ENCODE results near the gene PPIP5K2. TPM values are rescaled to one million over a fixed set of nuclear protein-coding genes. Genes with fewer than 3 reads are reported as not detected.
A peak's percentile ranks its signal among the peaks of the same experiment; 100 is the strongest.
"Not testable (repeated sequence)": the region's sequence is repeated elsewhere in the genome, so short reads cannot be mapped to it uniquely, and the experiment has no call there.

PPIP5K2 gene
- total RNA-seq, 1 experiment from 2014 or later = 52.2 TPM

DNA sequence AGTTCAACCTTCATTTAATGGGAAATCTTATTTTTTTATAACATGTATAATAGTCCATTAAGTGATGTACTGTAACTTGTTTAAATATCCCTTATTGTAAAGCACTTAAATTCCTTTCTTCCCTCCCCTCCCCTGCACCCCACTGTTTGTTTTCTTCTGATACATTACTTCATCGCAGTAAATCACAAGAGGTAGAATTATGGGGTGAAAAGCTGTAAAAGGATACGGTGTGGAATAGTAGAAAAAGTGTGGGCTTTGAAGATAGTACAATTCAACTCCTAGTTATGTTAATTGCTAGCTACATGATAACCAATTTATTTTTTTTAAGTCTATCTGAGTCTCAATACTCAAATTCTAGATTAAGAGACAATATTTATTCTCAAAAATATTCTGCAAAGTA is 96.6 kb downstream of the PPIP5K2 start:
- DNase-seq (no peak), ATAC-seq (no peak)
- Histone ChIP-seq H2AFZ (ENCODE audit: low read length) (no peak overlapping the region), H3F3A (ENCODE audit: low read length, unreplicated experiment) (no peaks in the 10 kb centered on the region), H3K9ac (ENCODE audit: low read length) (no peak overlapping the region), H4K20me1 (ENCODE audit: low read length) (no peaks in the 10 kb centered on the region), H3K9me3 (ENCODE audit: low read length) (no peaks in the 10 kb centered on the region), H3K9me2 (replicated peaks; ENCODE audit: low read length) (no peaks in the 10 kb centered on the region), H3K4me1 (ENCODE audit: insufficient read depth, low read length) (0 out of 2 replicates have a peak, but pooled peaks cover 3% of the 10 kb centered on the region), H3K36me3 (ENCODE audit: low read depth, low read length) (no peaks in the 10 kb centered on the region), H3K79me2 (ENCODE audit: low read length) (no peaks in the 10 kb centered on the region), H3K4me3 (ENCODE audit: low read length) (no peak overlapping the region), H3K27me3 (ENCODE audit: low read length) (no peaks in the 10 kb centered on the region), H3K4me2 (ENCODE audit: low read length) (no peak overlapping the region), H3K27ac (ENCODE audit: low read length) (no peak overlapping the region)
- no TSS peak for BruUV-seq (replicated peaks)
- intact Hi-C loops (cut with micrococcal nuclease) = no loop called here
- TF ChIP-seq, protein P1, sequence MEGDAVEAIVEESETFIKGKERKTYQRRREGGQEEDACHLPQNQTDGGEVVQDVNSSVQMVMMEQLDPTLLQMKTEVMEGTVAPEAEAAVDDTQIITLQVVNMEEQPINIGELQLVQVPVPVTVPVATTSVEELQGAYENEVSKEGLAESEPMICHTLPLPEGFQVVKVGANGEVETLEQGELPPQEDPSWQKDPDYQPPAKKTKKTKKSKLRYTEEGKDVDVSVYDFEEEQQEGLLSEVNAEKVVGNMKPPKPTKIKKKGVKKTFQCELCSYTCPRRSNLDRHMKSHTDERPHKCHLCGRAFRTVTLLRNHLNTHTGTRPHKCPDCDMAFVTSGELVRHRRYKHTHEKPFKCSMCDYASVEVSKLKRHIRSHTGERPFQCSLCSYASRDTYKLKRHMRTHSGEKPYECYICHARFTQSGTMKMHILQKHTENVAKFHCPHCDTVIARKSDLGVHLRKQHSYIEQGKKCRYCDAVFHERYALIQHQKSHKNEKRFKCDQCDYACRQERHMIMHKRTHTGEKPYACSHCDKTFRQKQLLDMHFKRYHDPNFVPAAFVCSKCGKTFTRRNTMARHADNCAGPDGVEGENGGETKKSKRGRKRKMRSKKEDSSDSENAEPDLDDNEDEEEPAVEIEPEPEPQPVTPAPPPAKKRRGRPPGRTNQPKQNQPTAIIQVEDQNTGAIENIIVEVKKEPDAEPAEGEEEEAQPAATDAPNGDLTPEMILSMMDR (conservative IDR thresholded peaks at IDR 0.05; ENCODE audit: low read depth, low read length) = no peak
- TF ChIP-seq EZH2 (IDR thresholded peaks at IDR 0.05; ENCODE audit: low read length, unreplicated experiment) = no peak
- no peak for TF ChIP-seq EZH2phosphoT487 (IDR thresholded peaks at IDR 0.05; ENCODE audit: borderline replicate concordance, low read length)
- ChIA-PET POLR2A (ENCODE audit: unreplicated experiment) (interaction anchor here (0.6 kb wide), 1 partner anchor 256 kb away, joined by 3 read pairs; no protein-coding TSS in a partner anchor), CTCF (interaction anchor here (0.7 kb wide), 1 partner anchor 8 kb away, joined by 3 read pairs; no protein-coding TSS in a partner anchor)

DNA sequence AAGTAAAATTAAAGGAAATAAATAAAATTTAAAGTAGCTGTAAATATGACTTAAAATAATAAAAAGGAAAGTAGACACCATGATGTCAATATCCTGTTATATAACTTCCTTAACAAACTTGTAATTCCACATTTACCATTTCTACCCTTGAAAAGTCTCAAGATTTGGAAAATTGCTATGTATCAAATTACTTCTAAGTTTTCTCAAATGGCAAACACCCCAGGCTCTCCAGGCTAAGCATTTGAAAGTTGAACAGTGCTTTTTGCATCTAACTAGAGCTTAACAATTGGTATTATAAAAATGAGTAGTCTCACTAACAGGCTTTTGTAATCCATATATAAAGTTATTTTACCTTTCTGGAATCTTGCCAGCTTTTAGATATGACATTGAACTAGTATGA is 97.0 kb downstream of the PPIP5K2 start:
- intact Hi-C loops (cut with micrococcal nuclease) = no loop called here
- Histone ChIP-seq H3K9ac (ENCODE audit: low read length) (no peak overlapping the region), H3K4me2 (ENCODE audit: low read length) (no peak overlapping the region), H4K20me1 (ENCODE audit: low read length) (no peaks in the 10 kb centered on the region), H3K4me1 (ENCODE audit: insufficient read depth, low read length) (0 out of 2 replicates have a peak, but pooled peaks cover 3% of the 10 kb centered on the region), H3K27ac (ENCODE audit: low read length) (no peak overlapping the region), H3K79me2 (ENCODE audit: low read length) (no peaks in the 10 kb centered on the region), H3F3A (ENCODE audit: low read length, unreplicated experiment) (no peaks in the 10 kb centered on the region), H3K27me3 (ENCODE audit: low read length) (no peaks in the 10 kb centered on the region), H3K36me3 (ENCODE audit: low read depth, low read length) (no peaks in the 10 kb centered on the region), H3K9me2 (replicated peaks; ENCODE audit: low read length) (no peaks in the 10 kb centered on the region), H2AFZ (ENCODE audit: low read length) (no peak overlapping the region), H3K4me3 (ENCODE audit: low read length) (no peak overlapping the region), H3K9me3 (ENCODE audit: low read length) (no peaks in the 10 kb centered on the region)
- TF ChIP-seq, protein P1 (conservative IDR thresholded peaks at IDR 0.05; ENCODE audit: low read depth, low read length) = no peak
- no peak for TF ChIP-seq EZH2 (IDR thresholded peaks at IDR 0.05; ENCODE audit: low read length, unreplicated experiment)
- ATAC-seq (no peak), DNase-seq (no peak)
- no TSS peak for BruUV-seq (replicated peaks)
- CTCF ChIA-PET = no interaction called here
- POLR2A ChIA-PET (ENCODE audit: unreplicated experiment) = interaction anchor here (0.6 kb wide), 1 partner anchor 256 kb away, joined by 3 read pairs; no protein-coding TSS in a partner anchor

DNA sequence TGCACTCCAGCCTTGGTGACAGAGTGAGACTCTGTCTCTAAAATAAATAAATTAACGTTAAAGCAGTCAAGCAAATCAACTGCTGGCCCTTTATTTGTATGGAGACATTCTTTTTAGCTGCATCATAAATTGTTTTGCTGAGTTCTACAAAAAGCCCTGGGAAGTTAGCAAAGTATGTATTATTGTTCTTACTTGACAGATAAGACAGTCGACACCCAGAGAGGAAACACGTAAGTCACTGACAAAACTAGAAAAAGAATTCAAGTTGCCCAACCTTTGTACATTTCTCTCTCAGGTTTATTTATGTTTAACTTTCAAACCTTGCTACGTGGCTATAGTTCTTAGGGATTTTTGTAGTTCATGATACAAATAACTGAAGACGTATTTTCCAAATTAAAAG is 98.1 kb downstream of the PPIP5K2 start:
- BruUV-seq (replicated peaks) = no TSS peak
- Histone ChIP-seq H4K20me1 (ENCODE audit: low read length) (no peaks in the 10 kb centered on the region), H3K4me1 (ENCODE audit: insufficient read depth, low read length) (0 out of 2 replicates have a peak, but pooled peaks cover 3% of the 10 kb centered on the region), H3K4me3 (ENCODE audit: low read length) (no peak overlapping the region), H3K4me2 (ENCODE audit: low read length) (no peak overlapping the region), H3K79me2 (ENCODE audit: low read length) (no peaks in the 10 kb centered on the region), H3K9me3 (ENCODE audit: low read length) (no peaks in the 10 kb centered on the region), H3F3A (ENCODE audit: low read length, unreplicated experiment) (no peaks in the 10 kb centered on the region), H3K27me3 (ENCODE audit: low read length) (no peaks in the 10 kb centered on the region), H3K9ac (ENCODE audit: low read length) (no peak overlapping the region), H2AFZ (ENCODE audit: low read length) (no peak overlapping the region), H3K27ac (ENCODE audit: low read length) (no peak overlapping the region), H3K9me2 (replicated peaks; ENCODE audit: low read length) (no peaks in the 10 kb centered on the region), H3K36me3 (ENCODE audit: low read depth, low read length) (no peaks in the 10 kb centered on the region)
- TF ChIP-seq, protein P1 (conservative IDR thresholded peaks at IDR 0.05; ENCODE audit: low read depth, low read length) = no peak
- no peak for TF ChIP-seq EZH2 (IDR thresholded peaks at IDR 0.05; ENCODE audit: low read length, unreplicated experiment)
- TF ChIP-seq EZH2phosphoT487 (IDR thresholded peaks at IDR 0.05; ENCODE audit: borderline replicate concordance, low read length) = no peak
- ChIA-PET CTCF (interaction anchor here (0.6 kb wide), 1 partner anchor 79 kb away, joined by 6 read pairs; no protein-coding TSS in a partner anchor), POLR2A (ENCODE audit: unreplicated experiment) (no interaction called here)
- peak; percentile 64 for ATAC-seq
- intact Hi-C loops (cut with micrococcal nuclease) = no loop called here
- DNase-seq = peak; percentile 57

DNA sequence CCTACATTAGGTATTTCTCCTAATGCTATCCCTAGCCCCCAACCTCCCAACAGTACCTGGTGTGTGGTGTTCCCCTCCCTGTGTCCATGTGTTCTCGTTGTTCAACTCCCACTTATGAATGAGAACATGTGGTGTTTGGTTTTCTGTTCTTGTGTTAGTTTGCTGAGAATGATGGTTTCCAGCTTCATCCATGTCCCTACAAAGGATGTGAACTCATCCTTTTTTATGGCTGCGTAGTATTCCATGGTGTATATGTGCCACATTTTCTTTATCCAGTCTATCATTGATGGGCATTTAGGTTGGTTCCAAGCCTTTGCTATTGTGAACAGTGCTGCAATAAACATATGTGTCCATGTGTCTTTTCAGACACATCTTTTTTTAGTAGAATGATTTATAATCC is 99.0 kb downstream of the PPIP5K2 start:
- H3K36me3 ChIP-seq (ENCODE audit: low read depth, low read length); H4K20me1 ChIP-seq (ENCODE audit: low read length); H3K79me2 ChIP-seq (ENCODE audit: low read length); H3K9me3 ChIP-seq (ENCODE audit: low read length); H3K4me1 ChIP-seq (ENCODE audit: insufficient read depth, low read length); DNase-seq; H3K9me2 ChIP-seq (replicated peaks; ENCODE audit: low read length); ATAC-seq; H2AFZ ChIP-seq (ENCODE audit: low read length); H3K9ac ChIP-seq (ENCODE audit: low read length); BruUV-seq (replicated peaks); H3K27ac ChIP-seq (ENCODE audit: low read length); H3K4me2 ChIP-seq (ENCODE audit: low read length); H3K27me3 ChIP-seq (ENCODE audit: low read length); intact Hi-C loops (cut with micrococcal nuclease); H3K4me3 ChIP-seq (ENCODE audit: low read length); H3F3A ChIP-seq (ENCODE audit: low read length, unreplicated experiment); CTCF ChIA-PET; POLR2A ChIA-PET (ENCODE audit: unreplicated experiment): not testable (repeated sequence)

Data from PC-3 (cell line).